Stimulated activated CD8-positive, alpha-beta memory T cell treated with anti-CD3 and anti-CD28 coated beads, Interleukin-7, amount 100 ng/mL, for 24 hours (primary cell): Measurements from ENCODE around the gene HMOX2.

Experiments used
- DNase-seq: peaks from one replicate; pipeline ENCODE4 v3.0.0-alpha.2; 2020; ENCODE audit warnings: low read depth

HMOX2 gene

DNA sequence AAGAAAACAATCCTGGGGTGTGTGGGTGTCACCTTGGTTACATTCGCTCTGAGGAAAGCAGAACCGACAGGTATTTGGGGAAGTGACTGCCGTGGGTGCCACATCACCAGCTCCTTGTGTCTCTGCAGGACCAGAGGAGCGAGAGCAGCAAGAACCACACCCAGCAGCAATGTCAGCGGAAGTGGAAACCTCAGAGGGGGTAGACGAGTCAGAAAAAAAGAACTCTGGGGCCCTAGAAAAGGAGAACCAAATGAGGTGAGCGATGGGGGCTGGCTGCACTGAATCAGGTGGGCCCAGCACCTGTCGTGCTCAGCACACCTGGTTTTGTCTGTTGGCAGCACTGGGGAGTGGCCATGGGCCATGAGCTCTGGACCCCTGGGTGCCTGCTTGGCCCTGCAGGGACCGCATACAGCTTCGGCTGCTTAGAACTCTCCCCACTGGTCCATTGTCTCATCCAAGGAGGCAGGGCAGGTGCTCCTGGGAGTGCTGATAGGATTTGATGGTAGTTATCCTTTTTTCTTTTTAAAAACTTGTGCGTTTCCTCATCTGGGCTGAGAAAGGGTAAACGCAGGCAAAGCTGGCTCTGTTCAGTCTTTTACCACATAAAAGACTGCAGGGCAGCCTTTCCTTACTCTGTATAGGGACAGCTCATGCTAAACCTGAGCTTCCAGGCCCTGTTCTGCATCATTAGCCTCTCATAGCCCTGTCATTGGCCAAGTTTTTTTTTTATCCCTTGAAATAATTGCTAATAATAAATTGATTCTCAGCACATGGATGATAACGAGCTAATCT is 29.4 kb downstream of the HMOX2 start:
- peak; percentile 27 for DNase-seq

DNA sequence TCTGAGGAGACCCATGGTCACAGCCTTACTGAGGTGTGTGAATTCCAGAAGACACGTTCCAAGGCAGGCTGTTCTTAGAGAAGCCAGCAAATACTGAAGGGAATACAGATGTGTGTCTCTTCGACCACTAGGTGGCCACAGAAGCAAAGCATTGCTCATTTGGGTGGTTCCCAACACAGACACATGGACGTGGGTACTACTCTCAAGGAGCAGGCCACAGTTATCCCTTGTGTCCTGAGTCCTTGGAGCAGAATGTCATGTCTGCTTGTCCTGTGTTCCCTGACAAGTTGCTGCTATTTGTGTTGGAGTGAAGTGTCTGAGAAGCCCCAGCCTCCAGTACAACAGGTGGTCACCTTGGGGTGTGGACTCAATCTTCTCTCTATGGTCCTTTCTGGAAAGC is 30.3 kb downstream of the HMOX2 start:
- DNase-seq: peak; percentile 32

DNA sequence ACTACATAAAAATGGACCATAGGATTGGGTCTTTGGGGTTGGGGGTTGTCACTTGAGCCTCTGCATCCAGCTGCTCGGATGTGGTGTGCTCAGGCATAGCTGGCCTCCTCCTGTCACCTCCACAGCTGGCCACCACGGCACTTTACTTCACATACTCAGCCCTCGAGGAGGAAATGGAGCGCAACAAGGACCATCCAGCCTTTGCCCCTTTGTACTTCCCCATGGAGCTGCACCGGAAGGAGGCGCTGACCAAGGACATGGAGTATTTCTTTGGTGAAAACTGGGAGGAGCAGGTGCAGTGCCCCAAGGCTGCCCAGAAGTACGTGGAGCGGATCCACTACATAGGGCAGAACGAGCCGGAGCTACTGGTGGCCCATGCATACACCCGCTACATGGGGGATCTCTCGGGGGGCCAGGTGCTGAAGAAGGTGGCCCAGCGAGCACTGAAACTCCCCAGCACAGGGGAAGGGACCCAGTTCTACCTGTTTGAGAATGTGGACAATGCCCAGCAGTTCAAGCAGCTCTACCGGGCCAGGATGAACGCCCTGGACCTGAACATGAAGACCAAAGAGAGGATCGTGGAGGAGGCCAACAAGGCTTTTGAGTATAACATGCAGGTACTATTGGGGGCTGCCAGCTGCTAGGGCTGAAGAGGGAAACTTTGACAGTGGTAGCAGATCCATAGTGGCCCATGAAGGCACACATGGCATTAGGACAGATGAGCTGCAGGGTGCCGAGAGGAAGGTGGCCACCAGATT is 31.6 kb downstream of the HMOX2 start:
- DNase-seq: no peak

DNA sequence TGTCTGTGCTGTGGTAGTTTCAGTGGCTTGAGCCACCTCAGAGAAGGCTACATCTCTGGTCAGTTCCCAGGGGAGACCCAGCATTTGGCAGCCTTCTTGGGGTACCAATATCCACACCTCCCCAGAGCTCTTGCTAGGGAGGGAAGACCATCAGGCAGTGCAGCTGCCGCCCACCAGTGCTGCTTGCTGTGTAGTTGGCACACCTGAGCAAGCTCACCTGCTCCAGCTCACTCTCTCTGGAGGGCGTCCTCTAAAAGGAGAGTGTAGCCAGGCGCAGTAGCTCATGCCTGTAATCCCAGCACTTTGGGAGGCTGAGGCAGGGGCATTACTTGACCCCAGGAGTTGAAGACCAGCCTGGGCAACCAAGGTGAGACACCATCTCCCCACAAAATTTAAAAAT is 32.6 kb downstream of the HMOX2 start:
- DNase-seq: no peak

DNA sequence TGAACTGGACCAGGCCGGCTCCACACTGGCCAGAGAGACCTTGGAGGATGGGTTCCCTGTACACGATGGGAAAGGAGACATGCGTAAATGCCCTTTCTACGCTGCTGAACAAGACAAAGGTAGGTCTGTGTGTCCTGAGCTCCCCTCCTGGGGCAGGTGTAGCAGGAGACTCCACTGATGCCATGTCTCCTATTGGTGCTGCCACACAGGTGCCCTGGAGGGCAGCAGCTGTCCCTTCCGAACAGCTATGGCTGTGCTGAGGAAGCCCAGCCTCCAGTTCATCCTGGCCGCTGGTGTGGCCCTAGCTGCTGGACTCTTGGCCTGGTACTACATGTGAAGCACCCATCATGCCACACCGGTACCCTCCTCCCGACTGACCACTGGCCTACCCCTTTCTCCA is 33.2 kb downstream of the HMOX2 start:
- no peak for DNase-seq

DNA sequence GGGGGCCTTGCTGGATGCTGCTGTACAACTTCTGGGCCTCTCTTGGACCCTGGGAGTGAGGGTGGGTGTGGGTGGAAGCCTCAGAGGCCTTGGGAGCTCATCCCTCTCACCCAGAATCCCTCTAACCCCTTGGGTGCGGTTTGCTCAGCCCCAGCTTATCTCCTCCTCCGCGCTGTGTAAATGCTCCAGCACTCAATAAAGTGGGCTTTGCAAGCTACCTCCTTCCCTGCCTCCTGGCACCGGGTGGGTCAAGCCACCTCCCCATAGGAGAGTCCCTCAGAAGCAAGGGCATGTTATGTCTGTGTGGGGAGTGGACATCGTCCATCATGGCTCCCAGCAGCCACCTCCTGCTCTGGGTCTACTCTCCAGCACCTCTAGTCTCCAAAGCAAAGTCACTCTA is 33.9 kb downstream of the HMOX2 start:
- DNase-seq: no peak

DNA sequence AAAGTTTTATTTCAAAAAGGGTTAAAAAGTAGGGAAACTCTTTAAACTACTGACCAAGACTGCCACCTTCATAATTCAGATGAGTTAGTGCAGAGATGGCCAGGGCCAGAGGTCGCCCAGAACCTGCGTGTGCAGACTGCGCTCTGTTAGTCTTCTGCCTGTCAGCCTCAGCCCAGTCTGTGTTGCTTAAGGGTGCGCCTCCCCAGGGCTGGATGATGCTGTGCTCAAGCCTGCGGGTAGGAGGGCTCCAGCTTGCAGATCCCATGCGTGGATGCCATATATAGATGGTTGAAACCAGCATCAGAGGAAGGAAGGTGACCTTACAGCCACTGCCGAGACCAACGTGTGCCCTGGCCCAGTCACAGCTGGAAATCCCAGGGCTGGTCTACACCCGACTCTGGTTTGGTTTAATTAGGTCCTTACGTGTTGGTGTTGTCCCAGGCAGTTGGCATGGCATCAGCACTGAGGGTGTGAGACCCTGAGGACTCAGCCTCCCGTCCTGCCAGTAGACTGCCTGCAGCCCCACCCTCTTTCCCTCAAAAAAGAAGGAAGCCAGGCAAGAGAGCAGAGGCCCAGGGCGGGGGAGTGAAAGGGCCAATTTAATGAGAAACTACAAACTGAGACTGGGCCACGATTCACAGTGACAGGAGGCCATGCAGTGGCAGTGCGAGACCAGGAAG is 34.7 kb downstream of the HMOX2 start:
- no peak for DNase-seq

DNA sequence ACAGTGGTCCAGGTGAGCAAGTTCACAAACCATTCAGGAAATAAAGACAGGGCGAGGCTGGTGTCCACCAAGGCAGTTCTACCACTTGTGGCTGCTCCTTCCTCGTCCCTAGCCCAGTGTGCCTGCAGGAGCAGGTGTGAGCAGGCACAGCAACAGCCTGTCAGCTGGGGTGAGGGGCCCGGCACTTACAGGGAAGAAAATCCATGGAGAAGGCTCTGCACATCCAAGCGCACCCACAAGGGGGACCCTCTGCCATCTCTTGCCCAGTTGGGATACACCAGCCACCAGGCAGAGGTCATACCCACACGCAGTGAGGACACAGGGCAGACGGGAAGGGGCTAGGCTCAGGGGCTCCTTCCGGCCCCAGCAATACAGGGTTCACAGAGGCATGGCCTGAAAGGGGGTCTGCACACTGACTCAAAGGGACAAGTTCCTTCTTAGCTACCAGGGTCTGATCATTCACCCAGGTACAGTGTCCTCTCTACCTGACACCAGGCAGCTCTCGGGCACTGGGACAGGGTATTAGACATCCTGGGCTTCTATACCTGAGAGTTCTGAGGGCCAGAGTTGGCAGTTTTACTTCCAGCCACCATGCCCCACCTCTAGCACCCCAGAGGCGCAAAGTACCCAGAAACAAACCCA is 35.4 kb downstream of the HMOX2 start:
- DNase-seq: no peak

DNA sequence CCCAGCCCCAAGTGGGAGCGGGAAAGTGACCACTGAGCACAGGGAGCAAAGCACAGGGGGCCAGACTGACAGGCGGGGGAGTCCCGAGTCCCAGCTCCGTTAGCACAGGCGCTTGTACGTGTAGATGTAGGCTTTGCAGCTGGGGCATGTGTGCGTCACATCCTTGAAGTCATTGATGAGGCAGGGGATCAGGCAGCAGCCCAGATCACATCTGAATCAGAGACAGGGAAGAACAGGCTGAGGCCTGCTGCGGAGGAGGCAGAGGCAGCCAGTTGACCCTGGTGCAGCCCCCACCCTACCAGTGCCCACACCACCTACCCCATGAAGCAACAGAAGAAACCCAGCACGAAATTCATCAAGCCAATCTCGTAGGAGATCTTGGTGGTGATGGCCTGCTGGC is 36.3 kb downstream of the HMOX2 start:
- no peak for DNase-seq

DNA sequence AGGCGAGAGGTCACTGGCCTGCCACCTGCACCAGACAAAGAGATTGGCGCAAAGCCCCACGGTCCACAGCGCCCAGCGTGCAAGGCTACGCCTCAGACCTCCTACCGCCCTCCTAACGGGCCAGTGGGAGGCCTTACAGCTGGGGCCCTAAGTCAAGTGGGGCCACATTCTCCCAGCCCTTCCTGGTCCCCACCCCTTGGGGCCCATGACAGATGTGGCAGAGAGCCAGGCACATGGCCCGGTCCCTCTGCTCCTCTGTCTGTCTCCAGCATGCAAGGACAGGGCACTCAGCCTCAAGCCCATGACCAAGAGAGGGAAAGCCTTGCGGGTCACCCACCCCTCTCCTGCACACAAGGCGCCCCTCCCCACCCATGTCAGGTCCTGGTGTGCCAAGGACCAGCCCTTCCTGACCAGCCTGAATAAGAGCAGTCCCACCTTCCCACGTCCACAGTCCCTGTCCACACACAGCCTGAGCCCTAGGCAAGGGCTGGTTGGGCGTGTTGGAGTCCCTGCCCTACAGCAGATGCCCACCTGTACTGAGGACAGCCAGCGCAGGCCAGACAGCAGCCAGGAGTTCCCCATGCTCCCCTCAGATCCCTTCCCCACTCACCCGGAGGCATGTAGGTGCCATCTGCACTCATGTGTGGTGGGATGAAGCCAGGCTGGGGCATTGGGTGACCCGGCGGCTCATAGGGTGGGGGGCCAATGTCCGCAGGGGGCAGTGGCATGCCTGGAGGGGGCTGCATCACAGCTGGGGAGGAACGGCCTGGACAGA is 37.1 kb downstream of the HMOX2 start:
- no peak for DNase-seq

DNA sequence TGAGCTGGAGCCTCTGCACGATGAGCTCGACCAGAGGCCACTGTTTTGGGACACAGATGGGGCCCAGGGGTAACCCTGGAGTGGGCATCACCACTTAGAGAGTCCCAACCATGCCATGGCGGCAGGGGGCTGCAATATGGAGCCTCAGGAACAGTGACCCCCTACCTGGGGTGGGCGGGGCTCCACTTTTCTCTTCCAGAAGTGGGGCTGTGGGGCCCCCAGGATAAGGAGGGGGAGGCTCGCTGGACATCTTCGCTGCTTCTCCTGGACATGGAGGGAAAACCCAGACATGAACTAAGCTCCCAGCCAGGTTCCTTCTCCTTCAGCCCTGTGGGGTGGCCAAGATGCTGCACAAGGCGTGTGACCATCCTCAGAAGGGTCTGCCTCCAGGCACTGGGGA is 37.7 kb downstream of the HMOX2 start:
- no peak for DNase-seq

DNA sequence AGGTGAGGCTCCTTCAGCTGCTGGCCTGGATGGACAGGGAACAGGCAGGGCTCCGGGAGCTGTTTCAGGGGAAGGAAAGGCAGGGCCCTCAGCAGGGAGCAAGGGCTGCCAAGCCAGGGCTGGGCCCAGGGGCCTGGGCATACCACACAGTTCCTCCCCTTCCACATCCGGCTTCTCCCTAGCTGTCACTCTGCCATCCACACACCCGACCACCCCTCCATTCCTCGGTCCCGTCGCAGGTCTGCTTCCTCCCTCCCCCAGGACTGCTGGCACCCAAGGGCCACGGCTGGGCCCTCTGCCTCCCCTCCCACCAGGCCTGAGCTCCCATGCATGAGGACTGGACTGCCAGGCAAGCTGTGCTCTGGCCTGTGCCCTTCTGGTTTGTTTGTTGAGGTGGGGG is 38.4 kb downstream of the HMOX2 start:
- no peak for DNase-seq

DNA sequence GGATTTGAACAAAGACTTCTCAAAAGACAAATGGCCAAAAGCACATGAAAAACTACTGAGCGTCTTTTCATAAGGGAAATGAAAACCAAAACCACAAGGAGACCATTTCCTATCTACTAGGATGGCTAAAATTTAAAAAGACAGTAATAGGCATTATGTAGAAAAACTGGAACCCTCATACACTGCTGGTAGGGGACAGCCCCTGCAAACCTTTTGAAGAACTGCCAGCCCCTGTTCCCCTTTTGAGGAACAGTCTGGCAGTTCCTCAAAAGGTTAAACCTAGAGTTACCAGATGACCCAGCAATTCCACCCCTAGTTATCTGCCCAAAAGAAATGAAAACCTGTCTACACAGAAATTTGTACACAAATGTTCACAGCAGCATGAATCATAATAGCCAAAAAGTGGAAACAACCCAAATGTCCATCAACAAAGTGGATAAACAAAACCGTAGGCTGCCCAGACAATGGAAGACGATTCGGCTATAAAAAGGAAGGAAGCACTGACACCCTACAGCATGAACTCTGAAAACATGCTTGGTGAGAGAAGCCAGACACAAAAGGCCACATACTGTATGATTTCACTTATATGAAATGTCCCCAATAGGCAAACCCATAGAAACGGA is 39.5 kb downstream of the HMOX2 start:
- DNase-seq: no peak

DNA sequence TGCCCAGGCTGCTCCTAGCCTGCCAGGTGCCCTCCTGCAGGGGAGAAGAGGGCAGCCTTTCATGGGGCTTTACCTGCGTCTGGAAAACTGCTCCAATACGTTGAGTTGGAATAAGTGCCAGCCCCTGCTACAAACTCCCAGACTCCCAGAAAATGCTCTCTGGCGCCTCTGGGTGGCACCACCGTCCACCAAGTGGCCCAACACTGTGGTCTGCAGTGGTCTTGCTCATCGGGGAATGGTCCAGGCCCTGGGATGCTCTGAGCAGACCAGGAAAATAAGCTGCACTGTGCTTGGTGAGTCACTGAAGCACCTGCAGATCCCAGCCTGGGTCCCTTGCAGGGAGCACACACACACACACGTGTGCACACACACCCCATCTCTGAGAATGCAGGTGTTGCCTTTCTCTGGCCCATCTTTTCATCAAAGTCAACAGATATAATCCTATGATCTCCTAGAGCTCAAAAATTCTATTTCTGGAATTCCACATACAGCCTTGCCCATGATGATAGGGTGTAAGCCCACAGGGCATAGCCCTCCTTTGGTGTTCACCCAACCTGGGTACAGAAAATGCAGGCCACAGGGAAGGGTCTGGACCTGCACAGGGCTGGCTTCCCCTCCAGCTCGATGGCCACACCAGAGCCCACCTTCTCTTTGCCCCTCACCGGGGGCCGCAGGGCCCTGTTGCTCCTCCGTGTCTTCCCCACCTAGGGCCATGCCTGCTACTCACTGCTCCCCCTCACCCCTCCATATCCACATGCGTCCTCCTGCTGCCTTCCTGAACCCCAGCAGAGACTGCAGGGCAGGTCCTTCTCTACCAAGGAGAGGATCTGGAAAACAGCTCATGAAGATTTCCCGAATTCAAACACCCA is 41.8 kb downstream of the HMOX2 start:
- no peak for DNase-seq

DNA sequence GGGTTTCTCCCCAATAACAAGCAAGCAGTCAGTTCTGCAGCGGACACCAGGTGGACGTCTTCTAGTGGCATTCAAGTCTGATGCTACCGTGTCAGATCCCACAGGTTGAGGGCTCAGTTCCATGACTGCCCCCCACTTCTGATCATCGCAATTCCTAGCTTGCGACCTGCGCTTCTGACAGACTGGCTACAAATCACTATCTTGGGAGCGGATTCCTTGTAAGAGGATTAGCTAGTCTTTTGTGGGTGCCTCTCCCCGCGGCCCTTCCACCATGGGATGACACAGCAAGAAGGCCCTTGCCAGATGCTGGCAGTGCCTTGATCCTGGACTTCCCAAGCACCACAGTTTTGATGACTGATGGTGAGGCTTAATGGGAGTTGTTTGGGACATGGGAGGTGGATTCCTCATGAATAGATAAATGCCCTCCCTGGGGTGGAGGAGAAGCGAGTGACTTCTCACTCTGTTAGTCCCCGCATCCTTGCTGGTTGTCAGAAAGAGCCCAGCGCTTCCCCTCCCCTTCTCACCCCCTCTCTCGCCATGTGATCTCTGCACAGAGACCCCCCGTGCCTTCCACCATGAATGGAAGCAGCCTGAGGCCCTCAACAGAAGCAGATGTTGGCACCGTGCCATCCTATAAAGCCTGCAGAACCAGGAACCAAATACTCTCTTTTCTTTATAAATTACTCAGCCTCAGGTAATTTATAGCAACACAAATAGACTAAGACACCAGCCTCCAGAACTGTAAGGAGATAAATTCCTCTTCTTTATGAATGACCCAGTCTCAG is 43.3 kb downstream of the HMOX2 start:
- no peak for DNase-seq

DNA sequence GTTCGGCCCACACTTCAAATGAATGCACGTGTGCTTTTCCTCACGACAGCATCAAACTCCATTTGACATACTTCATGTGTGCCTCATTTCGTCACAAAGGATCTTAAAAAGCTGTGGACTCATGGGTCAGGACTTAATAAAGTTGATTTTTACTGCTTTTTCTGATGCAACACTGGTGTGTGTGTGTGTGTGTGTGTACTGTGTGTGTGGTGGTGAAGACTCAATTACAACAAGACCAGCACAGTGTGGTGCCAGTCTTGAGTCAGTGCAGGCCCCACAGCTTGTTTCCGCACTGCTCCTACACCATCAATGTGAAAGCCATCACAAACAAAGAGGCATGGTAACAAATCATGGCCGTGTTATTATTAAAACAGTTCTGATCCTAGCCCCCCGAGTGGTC is 44.7 kb downstream of the HMOX2 start:
- no peak for DNase-seq

DNA sequence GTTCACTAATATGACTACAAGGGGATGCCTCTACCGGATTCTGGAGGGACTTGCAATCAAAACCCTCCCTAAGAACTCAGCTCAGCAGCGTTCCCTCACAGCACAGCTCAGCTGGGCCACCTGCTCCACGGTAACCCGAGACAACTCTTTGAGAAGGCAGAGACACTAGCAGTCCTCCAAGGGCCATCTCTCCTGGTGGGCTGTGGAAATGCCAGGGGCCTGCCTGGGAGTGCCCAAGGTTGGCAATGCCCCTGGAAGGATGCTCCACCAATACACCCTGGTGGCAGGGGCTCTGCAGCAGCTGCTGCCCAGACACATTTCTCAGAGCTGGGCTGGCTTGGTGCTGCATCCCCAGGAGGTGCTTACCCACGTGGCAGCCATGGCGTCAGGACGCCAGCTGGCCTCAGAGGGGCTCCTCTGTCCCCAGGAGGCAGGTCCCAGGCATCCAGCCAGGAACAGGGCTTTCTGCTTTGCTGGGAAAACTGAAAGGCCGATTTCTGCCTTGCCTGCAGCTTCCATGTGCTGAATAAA is 45.9 kb downstream of the HMOX2 start:
- DNase-seq: no peak

DNA sequence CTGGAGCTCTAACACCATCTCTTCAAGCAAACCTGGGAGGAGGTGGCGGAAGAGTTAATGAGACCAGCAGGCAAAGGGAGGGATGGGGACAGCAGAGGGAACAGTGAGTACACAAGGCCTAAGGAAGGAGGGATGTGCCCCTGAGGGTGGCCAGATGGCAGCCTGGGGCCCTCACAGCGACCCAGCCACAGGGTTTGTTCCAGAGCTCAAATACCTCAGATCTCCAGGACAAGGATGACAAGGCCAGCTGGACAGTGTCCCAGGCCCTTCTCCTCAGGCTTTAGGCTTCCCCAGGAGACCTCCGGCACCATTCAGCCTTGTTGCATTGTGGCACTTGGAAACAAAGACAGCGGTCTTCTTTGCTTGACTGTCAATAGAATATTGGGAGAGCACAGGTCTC is 47.5 kb downstream of the HMOX2 start:
- no peak for DNase-seq

DNA sequence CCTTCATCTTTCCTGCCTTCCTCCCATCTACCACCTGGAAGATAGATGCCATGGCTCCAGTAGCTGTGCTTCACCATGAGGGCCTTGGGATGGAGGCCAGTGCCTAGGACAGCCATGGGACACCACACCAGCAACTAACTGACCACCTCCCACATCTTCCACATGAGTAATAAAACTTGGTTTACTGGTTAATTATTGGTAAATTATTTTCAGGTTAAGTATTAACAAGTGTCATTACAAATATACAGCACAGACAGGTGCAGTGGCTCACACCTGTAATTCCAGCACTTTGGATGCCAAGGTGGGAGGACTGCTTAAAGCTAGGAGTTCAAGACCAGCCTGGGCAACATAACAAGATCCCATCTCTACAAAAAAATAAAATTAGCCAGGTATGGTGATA is 48.4 kb downstream of the HMOX2 start:
- DNase-seq: no peak
